HG02852 (cell line): ENCODE data around the gene MAP10.
A peak's percentile ranks its signal among the peaks of the same experiment; 100 is the strongest.

Source experiments
- ATAC-seq: cut with Tn5 transposase; IDR thresholded peaks from one replicate; pipeline ENCODE4 v1.9.1; 2021; ENCODE audit warnings: mild to moderate bottlenecking, moderate library complexity; ENCODE audit not compliant: unreplicated experiment

Gene MAP10

GRCh38 chr1:232793944-232794343, 11.3 kb upstream of the MAP10 start:
- ATAC-seq: no peak

GRCh38 chr1:232795497-232796053, 9.6 kb upstream of the MAP10 start:
- ATAC-seq: no peak

- ATAC-seq: no peak
Observed at GRCh38 chr1:232797856-232798510, 7.2 kb upstream of the MAP10 start.

GRCh38 chr1:232798920-232799319, 6.3 kb upstream of the MAP10 start:
- no peak for ATAC-seq

- ATAC-seq: no peak
Observed at GRCh38 chr1:232806186-232806510, 932 bp downstream of the MAP10 start.

- ATAC-seq: no peak
Observed at GRCh38 chr1:232810856-232811255, 5.6 kb downstream of the MAP10 start.

GRCh38 chr1:232812560-232812959, 7.3 kb downstream of the MAP10 start:
- ATAC-seq: no peak

GRCh38 chr1:232813097-232813496, 7.9 kb downstream of the MAP10 start:
- no peak for ATAC-seq

GRCh38 chr1:232813760-232814159, 8.5 kb downstream of the MAP10 start:
- no peak for ATAC-seq

- ATAC-seq: no peak
Observed at GRCh38 chr1:232816324-232816723, 11.1 kb downstream of the MAP10 start.

- ATAC-seq: no peak
Observed at GRCh38 chr1:232818040-232818439, 12.8 kb downstream of the MAP10 start.

- no peak for ATAC-seq
Observed at GRCh38 chr1:232820431-232820830, 15.2 kb downstream of the MAP10 start.

GRCh38 chr1:232822530-232822929, 17.3 kb downstream of the MAP10 start:
- ATAC-seq: no peak

GRCh38 chr1:232826318-232826717, 21.1 kb downstream of the MAP10 start:
- no peak for ATAC-seq

GRCh38 chr1:232830661-232831060, 25.4 kb downstream of the MAP10 start:
- ATAC-seq: no peak

GRCh38 chr1:232831895-232832294, 26.7 kb downstream of the MAP10 start:
- no peak for ATAC-seq

GRCh38 chr1:232834066-232834465, 28.9 kb downstream of the MAP10 start:
- ATAC-seq: no peak

- ATAC-seq: no peak
Observed at GRCh38 chr1:232835166-232835565, 29.9 kb downstream of the MAP10 start.

- ATAC-seq: no peak
Observed at GRCh38 chr1:232837087-232837486, 31.9 kb downstream of the MAP10 start.

GRCh38 chr1:232841823-232842565, 36.8 kb downstream of the MAP10 start:
- ATAC-seq: peak; percentile 60

GRCh38 chr1:232844791-232845190, 39.6 kb downstream of the MAP10 start:
- no peak for ATAC-seq

- no peak for ATAC-seq
Observed at GRCh38 chr1:232845406-232845955, 40.3 kb downstream of the MAP10 start.
